Stimulated activated naive CD4-positive, alpha-beta T cell treated with Interleukin-2 at 50 U/mL for 16 hours (primary cell): ENCODE data around the gene REXO1.
A peak's percentile ranks its signal among the peaks of the same experiment; 100 is the strongest.

Source experiments
- DNase-seq: peaks from one replicate; lab custom pipeline; 2025; lab: John Stamatoyannopoulos, UW

REXO1 gene

GRCh38 chr19:1861599-1862031, 13.3 kb upstream of the REXO1 start:
- no peak for DNase-seq

GRCh38 chr19:1860821-1861598, 12.7 kb upstream of the REXO1 start:
- DNase-seq = no peak

GRCh38 chr19:1860042-1860775, 11.9 kb upstream of the REXO1 start:
- DNase-seq = peak; percentile 55

- DNase-seq = no peak
Measured at GRCh38 chr19:1859331-1859781, 11.1 kb upstream of the REXO1 start.

GRCh38 chr19:1858412-1859081, 10.3 kb upstream of the REXO1 start:
- no peak for DNase-seq

GRCh38 chr19:1857648-1858326, 9.5 kb upstream of the REXO1 start:
- DNase-seq = no peak

- peak; percentile 48 for DNase-seq
Measured at GRCh38 chr19:1856698-1857603, 8.7 kb upstream of the REXO1 start.

- DNase-seq = no peak
Measured at GRCh38 chr19:1856345-1856697, 8.0 kb upstream of the REXO1 start.

- DNase-seq = peak; percentile 33
Measured at GRCh38 chr19:1855828-1856255, 7.6 kb upstream of the REXO1 start.

GRCh38 chr19:1855040-1855827, 7.0 kb upstream of the REXO1 start:
- peak; percentile 74 for DNase-seq

GRCh38 chr19:1854542-1855039, 6.3 kb upstream of the REXO1 start:
- no peak for DNase-seq

GRCh38 chr19:1854039-1854541, 5.8 kb upstream of the REXO1 start:
- DNase-seq = no peak

GRCh38 chr19:1853295-1854038, 5.2 kb upstream of the REXO1 start:
- peak; percentile 75 for DNase-seq

- DNase-seq = no peak
Measured at GRCh38 chr19:1852581-1853128, 4.4 kb upstream of the REXO1 start.

GRCh38 chr19:1851654-1852580, 3.6 kb upstream of the REXO1 start:
- DNase-seq = peak; percentile 42

- DNase-seq = no peak
Measured at GRCh38 chr19:1850809-1851653, 2.7 kb upstream of the REXO1 start.

GRCh38 chr19:1849886-1850398, 1.7 kb upstream of the REXO1 start:
- no peak for DNase-seq
